BLaER1 treated with 17β-estradiol and CSF1 and Interleukin-3, amounts not matched to agents 10 nM and 100 nM (cell line): ENCODE results near the gene HOATZ.

Source experiments
- H3K27ac ChIP-seq, 11 experiments: shearing (Covaris generic); formaldehyde crosslinking; 2 replicates each; pipeline ENCODE4 v1.8.1; 2022
- H3K27me3 ChIP-seq, 11 experiments: shearing (Covaris generic); formaldehyde crosslinking; 2 replicates each; pipeline ENCODE4 v1.8.1; 2022
- H3K36me3 ChIP-seq, 11 experiments: shearing (Covaris generic); formaldehyde crosslinking; 2 replicates each; pipeline ENCODE4 v1.8.1; 2022
- H3K4me1 ChIP-seq, 10 experiments: shearing (Covaris generic); formaldehyde crosslinking; 2 replicates each; pipeline ENCODE4 v1.8.1; 2022
- H3K4me2 ChIP-seq, 11 experiments: shearing (Covaris generic); formaldehyde crosslinking; 2 replicates each; pipeline ENCODE4 v1.8.1; 2022
- H3K4me3 ChIP-seq, 10 experiments: shearing (Covaris generic); formaldehyde crosslinking; 2 replicates each; pipeline ENCODE4 v1.8.1; 2022
- H3K9ac ChIP-seq, 11 experiments: shearing (Covaris generic); formaldehyde crosslinking; 2 replicates each; pipeline ENCODE4 v1.8.1; 2022
- H3K9me3 ChIP-seq, 11 experiments: shearing (Covaris generic); formaldehyde crosslinking; replicated peaks in 1 of 11; 2 replicates each; pipeline ENCODE4 v1.8.1; 2022
- H4K20me1 ChIP-seq, 11 experiments: shearing (Covaris generic); formaldehyde crosslinking; 2 replicates each; pipeline ENCODE4 v1.8.1; 2022
- Cebpa-rat ChIP-seq, 11 experiments: shearing (Covaris generic); IDR thresholded peaks; 2 replicates each; pipeline ENCODE4 v1.8.1; 2022

HOATZ gene

GRCh38 chr11:111562692-111563389 is 48.3 kb downstream of the HOATZ start:
- Histone ChIP-seq H3K27ac (no peak overlapping the region), H3K36me3 (no peaks in the 10 kb centered on the region), H4K20me1 (no peaks in the 10 kb centered on the region), H3K4me3 (no peak overlapping the region), H3K9me3 (no peaks in the 10 kb centered on the region), H3K4me1 (peaks cover 0 to 12% (median 0%) of the 10 kb centered on the region in 10 experiments; a peak in 6 of 20 replicates), H3K9ac (no peak overlapping the region), H3K27me3 (no peaks in the 10 kb centered on the region), H3K4me2 (no peak overlapping the region)
- no peak for TF ChIP-seq Cebpa-rat (IDR thresholded peaks at IDR 0.05)

- Histone ChIP-seq H3K9ac (0 out of 22 replicates have a peak overlapping the region, but pooled peaks of 1 of the 11 experiments have one; percentile 20), H3K4me2 (no peak overlapping the region), H3K27me3 (no peaks in the 10 kb centered on the region), H3K4me3 (no peak overlapping the region), H3K27ac (peak overlapping the region in 2 of 11 experiments; percentile 38 to 64; a peak in 3 of 22 replicates), H4K20me1 (no peaks in the 10 kb centered on the region), H3K36me3 (no peaks in the 10 kb centered on the region), H3K9me3 (no peaks in the 10 kb centered on the region), H3K4me1 (peaks cover 0 to 9% (median 0%) of the 10 kb centered on the region in 10 experiments; a peak in 5 of 20 replicates)
- no peak for TF ChIP-seq Cebpa-rat (IDR thresholded peaks at IDR 0.05)
Measured at GRCh38 chr11:111565114-111565720, 50.6 kb downstream of the HOATZ start.

GRCh38 chr11:111566324-111566723 is 51.7 kb downstream of the HOATZ start:
- 0 out of 22 replicates have a peak overlapping the region, but pooled peaks of 1 of the 11 experiments have one; percentile 7 for H3K9ac ChIP-seq
- H3K27ac ChIP-seq, result no peak overlapping the region
- no peak overlapping the region for H3K4me3 ChIP-seq
- H3K4me2 ChIP-seq, result no peak overlapping the region
- no peaks in the 10 kb centered on the region for H4K20me1 ChIP-seq
- H3K36me3 ChIP-seq, result no peaks in the 10 kb centered on the region
- no peaks in the 10 kb centered on the region for H3K27me3 ChIP-seq
- no peak for TF ChIP-seq Cebpa-rat (IDR thresholded peaks at IDR 0.05)
- H3K4me1 ChIP-seq, result peaks cover 0 to 9% (median 0%) of the 10 kb centered on the region in 10 experiments; a peak in 4 of 20 replicates
- no peaks in the 10 kb centered on the region for H3K9me3 ChIP-seq

GRCh38 chr11:111569476-111569875 is 54.9 kb downstream of the HOATZ start:
- no peak for TF ChIP-seq Cebpa-rat (IDR thresholded peaks at IDR 0.05)
- H3K9ac ChIP-seq, result no peak overlapping the region
- no peak overlapping the region for H3K4me3 ChIP-seq
- H3K4me1 ChIP-seq, result peaks cover 0 to 8% (median 5%) of the 10 kb centered on the region in 10 experiments; a peak in 10 of 20 replicates
- no peaks in the 10 kb centered on the region for H3K27me3 ChIP-seq
- no peaks in the 10 kb centered on the region for H3K36me3 ChIP-seq
- no peaks in the 10 kb centered on the region for H4K20me1 ChIP-seq
- no peak overlapping the region for H3K27ac ChIP-seq
- no peaks in the 10 kb centered on the region for H3K9me3 ChIP-seq
- H3K4me2 ChIP-seq, result no peak overlapping the region

- no peak for TF ChIP-seq Cebpa-rat (IDR thresholded peaks at IDR 0.05)
- no peak overlapping the region for H3K4me2 ChIP-seq
Measured at GRCh38 chr11:111570796-111571195, 56.2 kb downstream of the HOATZ start.

GRCh38 chr11:111571829-111572501 is 57.4 kb downstream of the HOATZ start:
- TF ChIP-seq Cebpa-rat (IDR thresholded peaks at IDR 0.05), result no peak
- Histone ChIP-seq H3K4me1 (peaks cover 4 to 17% (median 13%) of the 10 kb centered on the region in 10 experiments; a peak in 12 of 20 replicates), H3K27me3 (no peaks in the 10 kb centered on the region), H3K4me3 (no peak overlapping the region), H3K4me2 (no peak overlapping the region), H3K9me3 (no peaks in the 10 kb centered on the region), H4K20me1 (no peaks in the 10 kb centered on the region), H3K36me3 (no peaks in the 10 kb centered on the region), H3K27ac (no peak overlapping the region), H3K9ac (no peak overlapping the region)

More at GRCh38 chr11:111570796-111571195, 56.2 kb downstream of the HOATZ start:
- H4K20me1 ChIP-seq, result no peaks in the 10 kb centered on the region
- no peak overlapping the region for H3K27ac ChIP-seq
- H3K4me1 ChIP-seq, result peaks cover 4 to 17% (median 13%) of the 10 kb centered on the region in 10 experiments; a peak in 12 of 20 replicates
- H3K36me3 ChIP-seq, result no peaks in the 10 kb centered on the region
- no peak overlapping the region for H3K4me3 ChIP-seq
- no peaks in the 10 kb centered on the region for H3K27me3 ChIP-seq
- H3K9ac ChIP-seq, result no peak overlapping the region
- H3K9me3 ChIP-seq, result no peaks in the 10 kb centered on the region

GRCh38 chr11:111572581-111572980 is 58.0 kb downstream of the HOATZ start:
- no peaks in the 10 kb centered on the region for H3K27me3 ChIP-seq
- H3K9me3 ChIP-seq, result no peaks in the 10 kb centered on the region
- H3K27ac ChIP-seq, result no peak overlapping the region
- H3K4me3 ChIP-seq, result no peak overlapping the region
- TF ChIP-seq Cebpa-rat (IDR thresholded peaks at IDR 0.05), result no peak
- H3K4me1 ChIP-seq, result peaks cover 4 to 17% (median 13%) of the 10 kb centered on the region in 10 experiments; a peak in 12 of 20 replicates
- H3K4me2 ChIP-seq, result 0 out of 22 replicates have a peak overlapping the region, but pooled peaks of 1 of the 11 experiments have one; percentile 2
- H3K9ac ChIP-seq, result no peak overlapping the region
- no peaks in the 10 kb centered on the region for H4K20me1 ChIP-seq
- no peaks in the 10 kb centered on the region for H3K36me3 ChIP-seq

GRCh38 chr11:111573821-111574249 is 59.3 kb downstream of the HOATZ start:
- H3K4me1 ChIP-seq, result peaks cover 4 to 17% (median 13%) of the 10 kb centered on the region in 10 experiments; a peak in 12 of 20 replicates
- TF ChIP-seq Cebpa-rat (IDR thresholded peaks at IDR 0.05), result no peak
- H3K27ac ChIP-seq, result no peak overlapping the region
- peak overlapping the region in 7 of 11 experiments; percentile 43 to 68 (median 64); a peak in 10 of 22 replicates for H3K4me2 ChIP-seq
- no peaks in the 10 kb centered on the region for H3K36me3 ChIP-seq
- no peaks in the 10 kb centered on the region for H3K9me3 ChIP-seq
- no peaks in the 10 kb centered on the region for H3K27me3 ChIP-seq
- no peak overlapping the region for H3K4me3 ChIP-seq
- no peaks in the 10 kb centered on the region for H4K20me1 ChIP-seq
- peak overlapping the region in 1 of 11 experiments; percentile 18; a peak in 1 of 22 replicates for H3K9ac ChIP-seq
